SH-SY5Y (cell line): ENCODE measurements around the gene TENM4.

Experiments used
- GATA2 ChIP-seq: IDR thresholded peaks from 2 replicates; pipeline ENCODE4 v1.6.1; 2011; ENCODE audit warnings: mild to moderate bottlenecking, low read depth, low read length
- GATA3 ChIP-seq: IDR thresholded peaks from 2 replicates; pipeline ENCODE4 v1.6.1; 2011; ENCODE audit warnings: low read depth, mild to moderate bottlenecking, low read length, moderate library complexity

DNA sequence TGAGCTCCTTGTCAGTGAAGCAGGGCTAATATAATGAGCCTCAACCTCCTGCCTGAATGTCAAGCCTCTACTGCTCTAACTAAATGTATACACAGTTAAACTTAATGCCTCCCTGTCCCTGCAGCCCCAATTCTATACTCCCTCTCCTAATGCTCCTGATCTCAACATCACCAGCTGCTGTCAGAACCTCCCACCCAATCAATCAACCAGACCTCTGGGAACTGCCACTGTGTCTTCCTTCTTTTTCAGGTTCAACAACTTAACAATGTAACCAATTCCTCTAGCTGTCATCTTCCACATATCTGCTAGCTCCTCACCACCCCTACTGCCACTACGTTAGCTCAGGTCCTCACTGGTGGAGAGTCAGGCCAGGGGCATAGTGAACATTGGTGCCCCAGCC is 526.3 kb downstream of the TENM4 start:
- TF ChIP-seq GATA3: no peak
- no peak for TF ChIP-seq GATA2
